Measurements from ENCODE around the gene KSR1. TPM values are rescaled to one million over a fixed set of nuclear protein-coding genes. Genes with fewer than 3 reads are reported as not detected.

The KSR1 gene
- total and polyA plus RNA-seq, 9 of the 15 experiments (the other 6 are each of a cell fraction or from before 2014, with no cell fraction given): 1.4 to 51.7 (median 18.4) TPM

- TF ChIP-seq REST (IDR thresholded peaks at IDR 0.05; ENCODE audit: borderline replicate concordance) (peak; percentile 61; the same call in 1 of the 2 replicates), REST (CRISPR knock-in tag; IDR thresholded peaks at IDR 0.05; ENCODE audit: low read depth) (no peak), UBTF (IDR thresholded peaks at IDR 0.05; ENCODE audit: borderline replicate concordance in 1 of 2, low read depth in 2 of 2, low read length in 2 of 2) (0 out of 4 replicates have a peak, but pooled peaks of 1 of the 2 experiments have one; percentile 28), ZNF280B (CRISPR knock-in tag; IDR thresholded peaks at IDR 0.05) (no peak), RHOXF2B (CRISPR knock-in tag; conservative IDR thresholded peaks at IDR 0.05) (no peak), SMC3 (conservative IDR thresholded peaks at IDR 0.05; ENCODE audit: insufficient read depth, low read depth, low read length) (peak; percentile 68), BACH1 (tag; IDR thresholded peaks at IDR 0.05) (no peak), HBP1 (CRISPR knock-in tag; IDR thresholded peaks at IDR 0.05) (no peak), FOXK2 (conservative IDR thresholded peaks at IDR 0.05 in 1 of 2, IDR thresholded peaks at IDR 0.05 in 1 of 2; ENCODE audit: low read depth in 2 of 2) (peak; percentile 55 to 58; a peak in 2 of 4 replicates), SMAD3 (CRISPR knock-in tag; conservative IDR thresholded peaks at IDR 0.05) (no peak), EP300 (IDR thresholded peaks at IDR 0.05; ENCODE audit: low read length) (no peak), ZZZ3 (IDR thresholded peaks at IDR 0.05) (no peak)
Measured at GRCh38 chr17:27651411-27652345, 195.4 kb downstream of the KSR1 start (continued).
